MM.1S (cell line): ENCODE data around the gene CDKN1B.
A peak's percentile ranks its signal among the peaks of the same experiment; 100 is the strongest.

Experiments used
- DNase-seq: peaks from one replicate; pipeline ENCODE4 v3.0.0-alpha.2; 2015
- H2AFZ ChIP-seq: fragments of 300-600 bp; sonication (generic); 2 replicates; pipeline ENCODE4 v1.6.0; 2016; ENCODE audit warnings: antibody characterized with exemption, low read length
- H3F3A ChIP-seq: fragments of 300-600 bp; sonication (generic); 2 replicates; pipeline ENCODE4 v1.6.1; 2016; ENCODE audit warnings: mild to moderate bottlenecking, antibody characterized with exemption, low read length, moderate library complexity, mixed read lengths; ENCODE audit not compliant: insufficient read depth
- H3K27ac ChIP-seq: fragments of 300-600 bp; sonication (generic); 2 replicates; pipeline ENCODE4 v1.5.1; 2016; ENCODE audit warnings: mild to moderate bottlenecking, low read length
- H3K27me3 ChIP-seq: fragments of 300-600 bp; sonication (generic); replicated peaks from 2 replicates; pipeline ENCODE4 v1.6.0; 2016; ENCODE audit warnings: low read length; ENCODE audit not compliant: insufficient read depth
- H3K36me3 ChIP-seq: fragments of 300-600 bp; sonication (generic); replicated peaks from 2 replicates; pipeline ENCODE4 v1.6.1; 2016; ENCODE audit warnings: mild to moderate bottlenecking, low read length, mixed read lengths; ENCODE audit not compliant: insufficient read depth
- H3K4me1 ChIP-seq: fragments of 300-600 bp; sonication (generic); 2 replicates; pipeline ENCODE4 v1.6.1; 2016; ENCODE audit warnings: low read length, mixed read lengths
- H3K4me2 ChIP-seq: fragments of 300-600 bp; sonication (generic); 2 replicates; pipeline ENCODE4 v1.6.0; 2016; ENCODE audit warnings: low read depth, low read length
- H3K4me3 ChIP-seq: fragments of 300-600 bp; sonication (generic); 2 replicates; pipeline ENCODE4 v1.5.1; 2016; ENCODE audit warnings: low read length, mixed read lengths
- H3K79me2 ChIP-seq: fragments of 300-600 bp; sonication (generic); 2 replicates; pipeline ENCODE4 v1.6.1; 2016; ENCODE audit warnings: mixed run types, low read length, mixed read lengths
- H3K9ac ChIP-seq: fragments of 300-600 bp; sonication (generic); 2 replicates; pipeline ENCODE4 v1.6.1; 2016; ENCODE audit warnings: low read length, mixed read lengths
- H3K9me2 ChIP-seq: fragments of 300-600 bp; sonication (generic); replicated peaks from 2 replicates; pipeline ENCODE4 v1.6.1; 2016; ENCODE audit warnings: mild to moderate bottlenecking, low read length, mixed read lengths; ENCODE audit not compliant: insufficient read depth
- H3K9me3 ChIP-seq: fragments of 300-600 bp; sonication (generic); replicated peaks from 2 replicates; pipeline ENCODE4 v1.6.1; 2016; ENCODE audit warnings: mild to moderate bottlenecking, low read length, mixed read lengths; ENCODE audit not compliant: insufficient read depth
- H4K20me1 ChIP-seq: fragments of 300-600 bp; sonication (generic); 2 replicates; pipeline ENCODE4 v1.6.1; 2016; ENCODE audit warnings: mild to moderate bottlenecking, low read length, moderate library complexity, mixed read lengths; ENCODE audit not compliant: insufficient read depth
- CTCF ChIP-seq: fragments of 300-600 bp; sonication (generic); IDR thresholded peaks from 2 replicates; pipeline ENCODE4 v1.5.1; 2016; ENCODE audit warnings: antibody characterized with exemption, low read length, mixed read lengths
- EZH2 ChIP-seq: fragments of 300-600 bp; sonication (generic); optimal IDR thresholded peaks from 2 replicates; pipeline ENCODE3; 2017; ENCODE audit warnings: low read depth, mild to moderate bottlenecking, antibody characterized with exemption, low read length, mixed read lengths
- EZH2phosphoT487 ChIP-seq: fragments of 300-600 bp; sonication (generic); IDR thresholded peaks from 2 replicates; pipeline ENCODE4 v1.6.1; 2018; ENCODE audit warnings: antibody characterized with exemption, low read length

CDKN1B gene

GRCh38 chr12:12691549-12691948, 25.6 kb upstream of the CDKN1B start:
- peak; percentile 45 for DNase-seq
- peaks cover 26% of the 10 kb centered on the region for H3K4me1 ChIP-seq
- no peaks in the 10 kb centered on the region for H3K9me3 ChIP-seq
- peak overlapping the region; percentile 24; the same call in 1 of the 2 replicates for H3K27ac ChIP-seq
- H3K36me3 ChIP-seq = no peaks in the 10 kb centered on the region
- peak overlapping the region; percentile 57 for H3K4me2 ChIP-seq
- H3K9me2 ChIP-seq = no peaks in the 10 kb centered on the region
- 0 out of 2 replicates have a peak overlapping the region, but pooled peaks have one; percentile 14 for H3K9ac ChIP-seq
- H3K79me2 ChIP-seq = no peaks in the 10 kb centered on the region
- H3K4me3 ChIP-seq = no peak overlapping the region
- H3K27me3 ChIP-seq = no peaks in the 10 kb centered on the region
- H2AFZ ChIP-seq = 0 out of 2 replicates have a peak overlapping the region, but pooled peaks have one; percentile 2
- H3F3A ChIP-seq = peaks cover 25% of the 10 kb centered on the region
- TF ChIP-seq CTCF (no peak), EZH2phosphoT487 (no peak), EZH2 (no peak)
- H4K20me1 ChIP-seq = no peaks in the 10 kb centered on the region

GRCh38 chr12:12693111-12693671, 24.0 kb upstream of the CDKN1B start:
- H3K9me3 ChIP-seq = no peaks in the 10 kb centered on the region
- no peak overlapping the region for H3K4me3 ChIP-seq
- H3K9ac ChIP-seq = no peak overlapping the region; the same call in 1 of the 2 replicates
- peaks cover 42% of the 10 kb centered on the region for H3F3A ChIP-seq
- peak; percentile 46 for DNase-seq
- peaks cover 33% of the 10 kb centered on the region for H3K4me1 ChIP-seq
- H3K27me3 ChIP-seq = no peaks in the 10 kb centered on the region
- no peaks in the 10 kb centered on the region for H4K20me1 ChIP-seq
- no peaks in the 10 kb centered on the region for H3K9me2 ChIP-seq
- TF ChIP-seq EZH2phosphoT487 (no peak), EZH2 (no peak), CTCF (no peak)
- peak overlapping the region; percentile 57 for H3K4me2 ChIP-seq
- no peaks in the 10 kb centered on the region for H3K79me2 ChIP-seq
- H3K27ac ChIP-seq = peak overlapping the region; percentile 67; the same call in 1 of the 2 replicates
- H3K36me3 ChIP-seq = no peaks in the 10 kb centered on the region
- peak overlapping the region; percentile 12 for H2AFZ ChIP-seq

- H3K9ac ChIP-seq = peak overlapping the region; percentile 93
- peak overlapping the region; percentile 88 for H2AFZ ChIP-seq
- H3K4me3 ChIP-seq = peak overlapping the region; percentile 67
- no peaks in the 10 kb centered on the region for H3K27me3 ChIP-seq
- H3K36me3 ChIP-seq = no peaks in the 10 kb centered on the region
- H3F3A ChIP-seq = peaks cover 42% of the 10 kb centered on the region
- H3K9me3 ChIP-seq = no peaks in the 10 kb centered on the region
- TF ChIP-seq EZH2phosphoT487 = no peak
- no peak for TF ChIP-seq CTCF
- TF ChIP-seq EZH2 = no peak
- DNase-seq = peak; percentile 94
- H3K4me1 ChIP-seq = peaks cover 37% of the 10 kb centered on the region
- 0 out of 2 replicates have a peak, but pooled peaks cover 4% of the 10 kb centered on the region for H3K79me2 ChIP-seq
- H3K9me2 ChIP-seq = no peaks in the 10 kb centered on the region
- peak overlapping the region; percentile 74 for H3K4me2 ChIP-seq
- peak overlapping the region; percentile 96 for H3K27ac ChIP-seq
- no peaks in the 10 kb centered on the region for H4K20me1 ChIP-seq
These were observed 20.4 kb upstream of the CDKN1B start for GRCh38 chr12:12696562-12697383.
